ENCODE measurements around the gene SDK1.

SDK1 gene

GRCh38 chr7:3649250-3649649 is 348.2 kb downstream of the SDK1 start:
- H2BK12ac ChIP-seq (ENCODE audit: low read length): no peak overlapping the region
- H3K79me1 ChIP-seq (ENCODE audit: low read length): peaks cover 2% of the 10 kb centered on the region
- H4K12ac ChIP-seq (ENCODE audit: low read depth, low read length): no peak overlapping the region
- no peak overlapping the region for H3K18ac ChIP-seq (ENCODE audit: low read length)
- H4K8ac ChIP-seq (ENCODE audit: low read depth, low read length): no peak overlapping the region
- H3K27ac ChIP-seq (ENCODE audit: low read depth, low read length): no peak overlapping the region
- H2BK5ac ChIP-seq (ENCODE audit: low read depth, low read length, poor library complexity): no peak overlapping the region
- H3K36me3 ChIP-seq (ENCODE audit: control insufficient read depth in 1 of 2, insufficient read depth in 2 of 2, low read length in 2 of 2): peaks cover 2 to 8% of the 10 kb centered on the region in 2 experiments
- H3K14ac ChIP-seq (ENCODE audit: low read length): no peak overlapping the region
- no peak overlapping the region for H2BK120ac ChIP-seq (ENCODE audit: insufficient read depth, low read length, poor library complexity)
- no peaks in the 10 kb centered on the region for H3K79me2 ChIP-seq (ENCODE audit: control insufficient read depth, insufficient read depth, low read length, poor library complexity)
- H3K4me3 ChIP-seq (ENCODE audit: low read depth, low read length): no peak overlapping the region
- H3K27me3 ChIP-seq (ENCODE audit: insufficient read depth, low read length): no peaks in the 10 kb centered on the region
- no peak overlapping the region for H3K4me2 ChIP-seq (ENCODE audit: low read length)
- H2AK5ac ChIP-seq (ENCODE audit: low read length): no peak overlapping the region
- no peaks in the 10 kb centered on the region for H3K9me3 ChIP-seq (ENCODE audit: insufficient read depth, low read depth, low read length)
- H3K23ac ChIP-seq (ENCODE audit: low read length): no peak overlapping the region
- H3K9ac ChIP-seq (ENCODE audit: low read length): no peak overlapping the region
- H4K91ac ChIP-seq (ENCODE audit: low read depth, low read length): peak overlapping the region; percentile 19
- DNase-seq: peak in 1 of 2 donors; percentile 53
- H3K4me1 ChIP-seq (ENCODE audit: control insufficient read depth in 1 of 2, insufficient read depth in 2 of 2, low read length in 2 of 2): peaks cover 0 to 3% of the 10 kb centered on the region in 2 experiments
- H3K4ac ChIP-seq (ENCODE audit: low read depth, low read length): no peak overlapping the region
- H2AFZ ChIP-seq (ENCODE audit: insufficient read depth, low read length, poor library complexity): no peak overlapping the region
- WGBS (ENCODE audit: extremely low coverage, insufficient coverage, insufficient read length): no CpG with 5 or more reads among the region's 2 CpGs

- Histone ChIP-seq H3K14ac (ENCODE audit: low read length) (no peak overlapping the region), H4K8ac (ENCODE audit: low read depth, low read length) (no peak overlapping the region), H3K27ac (ENCODE audit: low read depth, low read length) (no peak overlapping the region), H3K18ac (ENCODE audit: low read length) (no peak overlapping the region), H4K91ac (ENCODE audit: low read depth, low read length) (no peak overlapping the region), H3K9me3 (ENCODE audit: insufficient read depth, low read depth, low read length) (no peaks in the 10 kb centered on the region), H2BK5ac (ENCODE audit: low read depth, low read length, poor library complexity) (no peak overlapping the region), H2AFZ (ENCODE audit: insufficient read depth, low read length, poor library complexity) (no peak overlapping the region), H3K4me3 (ENCODE audit: low read depth, low read length) (no peak overlapping the region), H3K4me1 (ENCODE audit: control insufficient read depth in 1 of 2, insufficient read depth in 2 of 2, low read length in 2 of 2) (peaks cover 0 to 3% of the 10 kb centered on the region in 2 experiments), H2AK5ac (ENCODE audit: low read length) (no peak overlapping the region), H2BK120ac (ENCODE audit: insufficient read depth, low read length, poor library complexity) (no peak overlapping the region), H2BK12ac (ENCODE audit: low read length) (no peak overlapping the region), H3K79me2 (ENCODE audit: control insufficient read depth, insufficient read depth, low read length, poor library complexity) (no peaks in the 10 kb centered on the region), H3K79me1 (ENCODE audit: low read length) (peaks cover 2% of the 10 kb centered on the region), H3K27me3 (ENCODE audit: insufficient read depth, low read length) (no peaks in the 10 kb centered on the region), H3K9ac (ENCODE audit: low read length) (no peak overlapping the region), H3K36me3 (ENCODE audit: control insufficient read depth in 1 of 2, insufficient read depth in 2 of 2, low read length in 2 of 2) (peaks cover 2 to 8% of the 10 kb centered on the region in 2 experiments), H3K4ac (ENCODE audit: low read depth, low read length) (no peak overlapping the region), H3K4me2 (ENCODE audit: low read length) (no peak overlapping the region), H4K12ac (ENCODE audit: low read depth, low read length) (no peak overlapping the region), H3K23ac (ENCODE audit: low read length) (no peak overlapping the region)
- DNase-seq: peak in 1 of 2 donors; percentile 24
- no CpG with 5 or more reads among the region's 10 CpGs for WGBS (ENCODE audit: extremely low coverage, insufficient coverage, insufficient read length)
Measured at GRCh38 chr7:3649678-3650440, 348.8 kb downstream of the SDK1 start.

- H3K27me3 ChIP-seq (ENCODE audit: insufficient read depth, low read length): no peaks in the 10 kb centered on the region
- H3K36me3 ChIP-seq (ENCODE audit: control insufficient read depth in 1 of 2, insufficient read depth in 2 of 2, low read length in 2 of 2): peaks cover 2 to 8% of the 10 kb centered on the region in 2 experiments
- no peak overlapping the region for H3K14ac ChIP-seq (ENCODE audit: low read length)
- H3K79me2 ChIP-seq (ENCODE audit: control insufficient read depth, insufficient read depth, low read length, poor library complexity): no peaks in the 10 kb centered on the region
- H4K91ac ChIP-seq (ENCODE audit: low read depth, low read length): no peak overlapping the region
- H2AFZ ChIP-seq (ENCODE audit: insufficient read depth, low read length, poor library complexity): no peak overlapping the region
- peaks cover 2% of the 10 kb centered on the region for H3K79me1 ChIP-seq (ENCODE audit: low read length)
- H2BK120ac ChIP-seq (ENCODE audit: insufficient read depth, low read length, poor library complexity): no peak overlapping the region
- no peak overlapping the region for H3K4me2 ChIP-seq (ENCODE audit: low read length)
- no peak overlapping the region for H3K18ac ChIP-seq (ENCODE audit: low read length)
- no peak overlapping the region for H2AK5ac ChIP-seq (ENCODE audit: low read length)
- no peaks in the 10 kb centered on the region for H3K9me3 ChIP-seq (ENCODE audit: insufficient read depth, low read depth, low read length)
- no peak overlapping the region for H2BK12ac ChIP-seq (ENCODE audit: low read length)
- H3K23ac ChIP-seq (ENCODE audit: low read length): no peak overlapping the region
- H3K27ac ChIP-seq (ENCODE audit: low read depth, low read length): no peak overlapping the region
- no peak overlapping the region for H3K9ac ChIP-seq (ENCODE audit: low read length)
- H3K4me1 ChIP-seq (ENCODE audit: control insufficient read depth in 1 of 2, insufficient read depth in 2 of 2, low read length in 2 of 2): peaks cover 0 to 3% of the 10 kb centered on the region in 2 experiments
- H3K4me3 ChIP-seq (ENCODE audit: low read depth, low read length): no peak overlapping the region
- DNase-seq: no peak
- H2BK5ac ChIP-seq (ENCODE audit: low read depth, low read length, poor library complexity): no peak overlapping the region
- no peak overlapping the region for H4K12ac ChIP-seq (ENCODE audit: low read depth, low read length)
- no CpG with 5 or more reads among the region's 2 CpGs for WGBS (ENCODE audit: extremely low coverage, insufficient coverage, insufficient read length)
- H3K4ac ChIP-seq (ENCODE audit: low read depth, low read length): no peak overlapping the region
- no peak overlapping the region for H4K8ac ChIP-seq (ENCODE audit: low read depth, low read length)
Measured at GRCh38 chr7:3650844-3651243, 349.8 kb downstream of the SDK1 start.

GRCh38 chr7:3655635-3656034 is 354.6 kb downstream of the SDK1 start:
- Histone ChIP-seq H4K91ac (ENCODE audit: low read depth, low read length) (no peak overlapping the region), H2BK12ac (ENCODE audit: low read length) (no peak overlapping the region), H3K9me3 (ENCODE audit: insufficient read depth, low read depth, low read length) (no peaks in the 10 kb centered on the region), H4K8ac (ENCODE audit: low read depth, low read length) (no peak overlapping the region), H3K79me1 (ENCODE audit: low read length) (no peaks in the 10 kb centered on the region), H3K27me3 (ENCODE audit: insufficient read depth, low read length) (no peaks in the 10 kb centered on the region), H3K14ac (ENCODE audit: low read length) (no peak overlapping the region), H3K4me2 (ENCODE audit: low read length) (no peak overlapping the region), H3K9ac (ENCODE audit: low read length) (no peak overlapping the region), H3K79me2 (ENCODE audit: control insufficient read depth, insufficient read depth, low read length, poor library complexity) (no peaks in the 10 kb centered on the region), H3K23ac (ENCODE audit: low read length) (no peak overlapping the region), H3K4me1 (ENCODE audit: control insufficient read depth in 1 of 2, insufficient read depth in 2 of 2, low read length in 2 of 2) (no peaks in the 10 kb centered on the region), H3K4me3 (ENCODE audit: low read depth, low read length) (no peak overlapping the region), H2BK5ac (ENCODE audit: low read depth, low read length, poor library complexity) (no peak overlapping the region), H2BK120ac (ENCODE audit: insufficient read depth, low read length, poor library complexity) (no peak overlapping the region), H3K36me3 (ENCODE audit: control insufficient read depth in 1 of 2, insufficient read depth in 2 of 2, low read length in 2 of 2) (peaks cover 0 to 6% of the 10 kb centered on the region in 2 experiments), H3K27ac (ENCODE audit: low read depth, low read length) (no peak overlapping the region), H2AFZ (ENCODE audit: insufficient read depth, low read length, poor library complexity) (no peak overlapping the region), H2AK5ac (ENCODE audit: low read length) (no peak overlapping the region), H4K12ac (ENCODE audit: low read depth, low read length) (no peak overlapping the region), H3K18ac (ENCODE audit: low read length) (no peak overlapping the region), H3K4ac (ENCODE audit: low read depth, low read length) (no peak overlapping the region)
- DNase-seq: no peak
- no CpG with 5 or more reads among the region's 7 CpGs for WGBS (ENCODE audit: extremely low coverage, insufficient coverage, insufficient read length)

All from trophoblast cell (in vitro differentiated cells and primary cell).